Mesenteric fat pad (tissue), 1 donor: ENCODE measurements around the gene OR6C74. TPM values are rescaled to one million over a fixed set of nuclear protein-coding genes. Genes with fewer than 3 reads are reported as not detected.

Experiments used
- DNase-seq: peaks from one replicate; pipeline ENCODE4 v3.0.0-alpha.2; 2020; ENCODE audit warnings: low spot score
- long read RNA-seq: library from polyadenylated mRNA; unstranded; transcript quantifications from one replicate; pipeline ENCODE4 v2.0.0, GENCODE V29; 2020
- total RNA-seq: library from RNA; stranded (reverse); fragmentation: NEBNext Ultra II Directional; extraction: Animal tissue kit (Norgen Biotek cat#: 25700); gene quantifications from one replicate; pipeline ENCODE4 v1.2.1, GENCODE V29; 2021
- donor health status: DM: yes; HTN: yes; CAD: no.

Gene OR6C74
- total RNA-seq, result not detected
- long read RNA-seq, result 0 reads

- DNase-seq, result no peak
Observed at GRCh38 chr12:55244309-55244708, at the start of gene OR6C74. OR6C74 (plus strand) TSS chr12:55244609; CDS start chr12:55247288, 2,679 bp downstream.

GRCh38 chr12:55220725-55221124, 23.7 kb upstream of the OR6C74 start, which contains the start of gene OR10A7:
OR10A7 (plus strand) TSS chr12:55221025; CDS start chr12:55221025, 0 bp downstream.
- DNase-seq, result no peak

- DNase-seq, result no peak
Observed at GRCh38 chr12:55226523-55226922, 17.9 kb upstream of the OR6C74 start.

GRCh38 chr12:55227643-55228042, 16.8 kb upstream of the OR6C74 start:
- no peak for DNase-seq

- no peak for DNase-seq
Observed at GRCh38 chr12:55246159-55246558, 1.8 kb downstream of the OR6C74 start.

- no peak for DNase-seq
Observed at GRCh38 chr12:55250944-55251343, 6.5 kb downstream of the OR6C74 start.

- no peak for DNase-seq
Observed at GRCh38 chr12:55253281-55253680, 8.9 kb downstream of the OR6C74 start.

- DNase-seq, result no peak
Observed at GRCh38 chr12:55256831-55257230, 12.4 kb downstream of the OR6C74 start.

GRCh38 chr12:55258303-55258702, 13.9 kb downstream of the OR6C74 start:
- DNase-seq, result no peak

- DNase-seq, result no peak
Observed at GRCh38 chr12:55280991-55281390, 36.6 kb downstream of the OR6C74 start.

- no peak for DNase-seq
Observed at GRCh38 chr12:55289999-55290398, 45.6 kb downstream of the OR6C74 start.

Other genes with a start within 250 kb of the OR6C74 start
- gene NEUROD4, start 224.6 kb upstream of the OR6C74 start, total RNA-seq, result not detected
- not detected for gene OR9K2, start 118.2 kb upstream of the OR6C74 start, total RNA-seq
- not detected for gene OR10A7, start 23.6 kb upstream of the OR6C74 start, total RNA-seq
- not detected for gene OR6C6, start 52.0 kb downstream of the OR6C74 start, total RNA-seq
- not detected for gene OR6C1, start 69.7 kb downstream of the OR6C74 start, total RNA-seq
- gene OR6C3, start 86.1 kb downstream of the OR6C74 start, total RNA-seq, result not detected
- not detected for gene OR6C75, start 118.4 kb downstream of the OR6C74 start, total RNA-seq
- gene OR6C65, start 155.9 kb downstream of the OR6C74 start, total RNA-seq, result not detected
- gene OR6C76, start 181.6 kb downstream of the OR6C74 start, total RNA-seq, result not detected
- not detected for gene OR6C2, start 199.5 kb downstream of the OR6C74 start, total RNA-seq
- not detected for gene OR6C70, start 225.5 kb downstream of the OR6C74 start, total RNA-seq
- not detected for gene OR6C68, start 247.8 kb downstream of the OR6C74 start, total RNA-seq